Right hindlimb (tissue), 1 donor: ENCODE data around the gene LRRC4C.
"Not testable (repeated sequence)": the region's sequence is repeated elsewhere in the genome, so short reads cannot be mapped to it uniquely, and the experiment has no call there.

Experiments
- DNase-seq: peaks from one replicate; pipeline ENCODE4 v3.0.0-alpha.2; 2018

The LRRC4C gene

DNA sequence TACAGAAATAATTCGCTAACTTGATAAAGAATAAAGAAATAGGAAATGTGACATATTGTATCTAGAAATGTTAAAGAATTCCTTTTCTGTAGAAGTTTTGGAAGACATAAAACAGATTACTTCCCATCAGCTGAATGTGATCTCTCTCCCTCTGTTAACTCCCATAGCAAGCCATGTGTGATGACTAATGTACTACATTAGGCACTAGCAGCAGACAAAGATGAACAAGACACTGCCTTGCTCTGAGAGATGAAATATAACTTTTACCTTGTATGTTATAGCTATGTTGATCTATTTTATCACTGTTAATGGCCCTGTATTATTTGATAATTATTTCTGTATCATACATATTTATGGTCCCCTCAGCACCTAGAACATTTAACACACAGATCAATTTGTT is 817.2 kb downstream of the LRRC4C start:
- DNase-seq, result no peak

GRCh38 chr11:40619654-40620053 is 839.8 kb downstream of the LRRC4C start:
- DNase-seq, result no peak

GRCh38 chr11:40606800-40607199 is 852.7 kb downstream of the LRRC4C start:
- no peak for DNase-seq

- no peak for DNase-seq
Observed at GRCh38 chr11:40602866-40603552, 856.4 kb downstream of the LRRC4C start.

DNA sequence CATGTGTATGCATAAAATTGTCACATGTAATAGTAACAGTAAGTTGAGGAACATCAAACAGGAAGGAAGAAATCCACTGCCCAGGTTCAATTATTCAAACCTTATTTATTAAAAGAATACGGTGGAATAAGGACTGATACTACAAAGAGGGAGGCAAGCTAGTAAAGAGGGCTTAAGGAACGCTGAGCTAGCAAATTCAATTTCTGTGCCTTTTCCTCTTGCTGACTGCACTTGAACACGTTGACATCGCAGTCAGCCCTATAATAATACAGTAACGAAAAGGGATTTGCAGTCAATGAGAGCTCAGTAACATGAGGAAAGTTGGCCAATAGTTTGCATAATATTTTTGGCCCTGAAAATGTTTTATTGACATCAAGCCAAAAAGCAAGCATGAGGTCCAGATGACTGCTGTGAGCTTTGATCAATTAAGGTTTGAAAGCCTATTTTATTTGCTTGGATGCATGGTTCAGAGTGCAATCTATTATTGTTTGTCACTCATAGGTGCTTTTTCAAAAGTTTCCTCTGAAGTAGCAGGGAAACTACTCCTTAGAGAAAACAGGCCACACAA is 861.8 kb downstream of the LRRC4C start:
- DNase-seq, result no peak

DNA sequence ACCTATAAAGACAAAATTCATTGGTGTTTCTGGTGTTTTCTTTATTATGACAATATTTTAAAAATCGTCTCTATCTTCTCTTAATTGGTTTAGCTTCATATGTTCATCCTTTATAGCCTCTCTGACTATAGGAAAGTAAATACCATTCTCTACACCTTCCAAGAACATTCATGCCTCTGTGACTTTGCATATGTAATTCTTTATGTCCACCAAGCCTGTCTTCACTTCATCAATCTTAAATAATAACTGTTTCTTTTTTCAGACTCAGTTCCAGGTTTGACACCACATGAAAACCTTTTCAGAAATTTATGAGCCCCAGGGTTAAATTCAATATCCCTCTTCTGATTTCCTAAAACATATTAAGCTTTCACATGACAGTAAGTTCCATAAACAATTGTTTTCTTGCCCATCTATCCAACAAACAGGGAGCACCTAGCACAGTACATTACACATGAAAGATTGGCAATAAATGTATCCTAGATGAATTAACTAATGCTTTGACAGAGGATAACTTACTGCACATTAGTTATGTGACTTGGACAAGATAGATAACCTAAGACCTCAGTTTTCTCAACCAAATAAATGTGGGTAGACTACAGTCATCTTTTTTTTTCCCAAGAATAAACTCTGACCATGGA is 886.1 kb downstream of the LRRC4C start:
- no peak for DNase-seq

DNA sequence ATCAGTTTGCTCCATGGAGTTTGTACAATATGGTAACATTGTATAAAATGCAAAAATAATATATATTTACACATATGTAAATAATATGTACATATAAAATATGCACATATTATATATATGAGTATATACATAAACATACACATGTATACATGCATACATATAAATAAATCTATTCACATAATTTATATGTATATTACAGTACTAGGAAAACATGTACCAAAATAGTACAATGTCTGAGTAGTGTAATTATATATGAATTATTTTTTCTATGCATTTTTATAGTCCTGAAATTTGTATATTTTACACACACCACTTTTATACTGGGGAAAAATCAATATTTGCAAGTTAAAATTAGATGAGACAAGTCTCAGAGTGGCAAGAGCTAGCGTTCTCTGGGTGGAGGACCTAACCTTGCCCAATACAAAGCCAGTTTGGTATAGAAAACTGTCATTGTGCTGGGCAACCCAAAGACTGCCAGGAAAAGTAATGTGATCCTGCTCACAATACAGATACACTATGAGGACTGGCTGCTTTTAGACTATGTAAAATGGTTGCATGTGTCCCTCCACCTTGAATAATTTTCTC is 889.4 kb downstream of the LRRC4C start:
- no peak for DNase-seq

GRCh38 chr11:40567392-40567791 is 892.1 kb downstream of the LRRC4C start:
- DNase-seq, result no peak

DNA sequence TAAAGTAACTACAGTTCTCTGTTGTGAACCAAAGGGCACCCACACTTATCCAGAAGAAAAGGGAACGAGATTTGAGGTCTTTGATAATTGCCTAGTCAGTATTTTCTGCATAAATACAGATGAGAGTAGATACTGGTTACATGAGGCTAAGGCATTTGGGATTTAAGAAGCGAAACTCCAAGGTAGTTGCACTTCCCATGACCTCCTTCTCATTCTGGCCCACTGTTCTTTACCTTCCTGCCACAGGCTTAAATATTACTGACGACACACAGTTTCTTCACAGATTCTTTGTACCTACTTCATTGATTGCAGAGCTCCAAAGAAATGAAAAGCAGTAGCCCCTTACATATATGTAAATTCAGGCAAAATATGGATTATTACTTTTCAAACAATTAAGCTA is 915.3 kb downstream of the LRRC4C start:
- DNase-seq, result no peak

DNA sequence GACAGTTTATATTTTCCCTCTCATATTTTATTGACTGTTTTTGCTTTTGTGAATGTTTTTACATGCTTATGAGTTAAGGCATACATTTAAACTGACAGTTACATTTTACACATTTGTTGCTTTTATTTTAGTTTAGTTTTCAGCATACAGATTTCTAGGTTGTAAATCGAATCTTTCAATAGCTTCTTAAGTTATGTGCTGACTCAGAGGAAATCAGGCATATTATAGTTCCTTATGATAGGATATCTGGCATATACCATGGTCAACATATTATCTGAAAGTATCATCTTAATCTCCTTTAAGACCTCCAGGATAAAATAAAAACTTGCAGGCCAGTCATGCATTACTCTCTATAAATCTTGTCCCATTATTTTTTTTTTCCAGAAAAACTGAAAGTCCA is 916.6 kb downstream of the LRRC4C start:
- no peak for DNase-seq

DNA sequence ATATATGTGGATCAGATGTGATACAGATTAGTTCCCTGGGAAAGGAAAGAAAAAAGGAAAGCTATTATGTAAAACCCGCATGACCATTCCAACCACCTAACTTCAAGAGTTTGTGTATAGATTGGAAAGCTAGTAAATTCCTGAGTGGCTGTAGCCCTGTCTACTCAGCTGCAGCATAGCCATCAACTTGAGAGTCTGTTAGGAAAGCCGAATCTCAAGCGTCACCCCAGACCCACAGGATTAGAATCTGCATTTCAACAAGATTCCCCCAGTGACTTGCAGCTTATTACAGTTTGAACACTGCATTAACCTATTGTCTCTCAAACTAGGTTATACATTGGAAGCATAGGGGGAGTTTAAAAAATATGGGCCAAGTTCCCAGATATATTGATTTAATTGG is 921.7 kb downstream of the LRRC4C start:
- no peak for DNase-seq

DNA sequence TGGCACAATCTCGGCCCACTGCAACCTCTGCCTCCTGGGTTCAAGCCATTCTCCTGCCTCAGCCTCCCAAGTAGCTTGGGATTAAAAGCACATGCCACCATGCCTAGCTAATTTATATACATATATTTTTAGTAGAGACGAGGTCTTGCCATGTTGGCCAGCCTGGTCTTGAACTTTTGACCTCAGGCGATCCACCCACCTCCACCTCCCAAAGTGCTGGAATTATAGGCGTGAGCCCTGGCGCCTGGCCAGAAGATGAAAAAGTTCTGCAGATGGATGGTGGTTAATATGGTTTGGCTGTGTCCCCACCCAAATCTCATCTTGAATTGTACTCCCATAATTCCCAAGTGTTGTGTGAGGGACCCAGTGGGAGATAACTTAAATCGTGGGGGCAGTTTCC is 937.4 kb downstream of the LRRC4C start:
- not testable (repeated sequence) for DNase-seq

DNA sequence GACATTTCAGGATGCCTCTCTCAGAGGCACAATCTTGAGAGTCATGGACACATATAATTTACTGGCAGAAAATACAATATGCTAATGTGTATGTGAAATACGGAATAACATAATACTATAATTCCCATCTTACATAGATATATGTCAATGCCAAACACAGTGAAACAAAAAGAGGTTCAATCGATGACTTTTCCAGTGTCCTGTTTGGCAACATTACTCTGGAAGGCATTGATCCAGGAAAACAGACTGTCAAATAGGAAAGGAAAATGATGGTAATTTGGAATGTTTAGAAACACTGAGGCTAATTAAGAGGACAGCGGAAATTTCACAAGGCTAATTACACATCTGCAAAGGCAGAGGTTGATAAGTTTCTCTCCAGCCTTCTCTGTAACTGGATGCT is 942.3 kb downstream of the LRRC4C start:
- no peak for DNase-seq

- DNase-seq, result no peak
Observed at GRCh38 chr11:40514124-40514523, 945.3 kb downstream of the LRRC4C start.

- no peak for DNase-seq
Observed at GRCh38 chr11:40513281-40513680, 946.2 kb downstream of the LRRC4C start.

GRCh38 chr11:40508303-40508702 is 951.1 kb downstream of the LRRC4C start:
- no peak for DNase-seq

GRCh38 chr11:40506226-40506625 is 953.2 kb downstream of the LRRC4C start:
- DNase-seq, result no peak

DNA sequence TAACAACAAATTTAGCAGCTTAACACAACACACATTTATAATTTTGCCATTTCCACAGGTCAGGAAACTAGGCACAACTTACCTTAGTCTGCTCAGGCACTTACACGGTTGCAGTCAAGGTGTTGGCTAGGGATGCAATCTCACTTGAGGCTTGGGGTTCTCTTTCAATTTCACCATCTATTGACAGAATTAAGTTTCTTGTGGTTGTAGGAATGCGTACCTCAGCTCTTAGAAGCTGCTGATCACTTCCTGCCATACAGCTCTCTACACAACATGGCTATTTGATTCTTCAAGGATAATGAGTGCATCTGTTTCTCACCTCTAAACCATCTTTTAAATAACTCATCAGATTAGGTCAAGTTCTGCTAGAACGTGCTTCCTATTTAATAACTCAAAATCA is 968.1 kb downstream of the LRRC4C start:
- no peak for DNase-seq

GRCh38 chr11:40467771-40468170 is 991.7 kb downstream of the LRRC4C start:
- DNase-seq, result no peak

DNA sequence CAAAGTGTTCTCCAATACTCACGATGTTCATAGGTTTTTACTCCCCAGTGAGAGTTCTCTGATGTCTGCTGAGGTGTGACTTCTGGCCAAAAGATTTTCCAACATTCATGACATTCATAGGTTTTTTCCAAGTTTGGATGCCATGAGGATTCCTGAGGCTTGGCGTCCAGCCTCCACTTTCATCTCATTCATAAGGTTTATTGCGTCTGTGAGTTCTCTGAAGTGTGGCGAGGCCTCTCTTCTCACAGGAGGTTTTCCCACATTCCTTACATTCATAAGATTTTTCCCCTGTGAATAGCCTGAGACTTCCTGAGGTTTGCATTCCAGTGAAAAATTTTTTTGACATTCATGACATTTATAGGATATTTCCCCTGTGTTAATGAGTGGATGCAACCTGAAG is 1014.1 kb downstream of the LRRC4C start:
- no peak for DNase-seq

DNA sequence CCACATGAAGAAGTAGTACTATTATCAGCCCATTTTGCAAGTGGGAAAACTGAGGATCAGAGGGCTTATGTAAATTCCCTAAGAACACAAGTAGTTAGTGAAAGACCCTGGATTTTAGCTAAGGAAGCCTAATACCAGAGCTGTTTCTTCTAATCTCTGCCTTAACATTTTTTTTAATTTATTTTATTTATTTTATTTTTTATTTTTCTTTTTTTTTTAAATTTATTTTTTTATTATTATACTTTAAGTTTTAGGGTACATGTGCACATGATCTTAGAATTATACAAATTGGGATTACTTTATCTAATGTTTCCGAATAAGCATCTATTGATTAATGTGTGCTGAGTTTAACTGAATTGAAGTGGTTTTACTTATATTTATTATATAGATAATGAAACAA is 1015.3 kb downstream of the LRRC4C start:
- no peak for DNase-seq

DNA sequence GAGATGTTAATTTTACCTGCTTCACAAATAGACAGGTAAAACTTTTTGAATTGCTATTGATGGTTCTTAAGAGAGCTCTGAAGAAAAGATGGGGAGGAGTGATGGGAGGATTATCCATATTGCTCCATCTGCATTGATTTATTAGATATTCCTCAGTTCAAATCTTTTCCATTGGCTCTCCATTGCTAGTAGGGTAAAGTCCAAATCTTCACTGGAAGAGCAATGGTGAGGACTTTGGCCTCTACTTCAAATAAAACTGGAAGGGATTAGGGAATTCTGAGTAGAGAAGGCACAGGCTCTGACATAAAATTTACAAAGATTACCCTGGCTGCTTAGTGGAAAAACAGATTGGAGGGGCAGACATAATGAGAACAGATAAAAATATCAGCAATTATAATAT is 1024.1 kb downstream of the LRRC4C start:
- no peak for DNase-seq

DNA sequence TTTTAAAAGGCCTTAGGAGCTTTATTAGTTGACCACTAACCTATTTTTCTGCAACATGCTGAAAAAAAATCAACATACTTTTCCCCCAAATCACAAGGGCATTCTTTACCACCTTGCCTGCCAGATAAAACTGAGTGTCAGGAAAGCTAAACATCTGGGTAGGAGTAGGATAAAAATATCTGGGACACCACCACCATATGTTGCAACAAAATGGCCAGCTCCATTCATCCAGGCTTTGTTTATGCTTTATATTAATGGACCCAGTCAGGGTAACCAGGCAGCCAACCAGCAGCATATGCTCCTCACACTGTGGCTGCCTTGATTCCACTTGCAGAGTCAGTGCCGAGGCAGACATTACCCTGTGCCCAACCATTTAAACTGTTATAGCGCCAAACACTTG is 1024.5 kb downstream of the LRRC4C start:
- no peak for DNase-seq

GRCh38 chr11:40432358-40432757 is 1027.1 kb downstream of the LRRC4C start:
- DNase-seq, result no peak
